Measurements from ENCODE around the gene IBTK.

The IBTK gene

GRCh38 chr6:82246370-82246769 lies 1.2 kb downstream of the IBTK start (continued):
- no peak for TF ChIP-seq CSRNP3 (CRISPR knock-in tag; IDR thresholded peaks at IDR 0.05)
- TF ChIP-seq BACH2 (CRISPR knock-in tag; IDR thresholded peaks at IDR 0.05; ENCODE audit: borderline replicate concordance), result no peak

GRCh38 chr6:82245376-82245775 lies 2.2 kb downstream of the IBTK start:
- ATAC-seq, result no peak
- TF ChIP-seq OSR1 (CRISPR knock-in tag; IDR thresholded peaks at IDR 0.05) (no peak), ISL1 (CRISPR knock-in tag; IDR thresholded peaks at IDR 0.05) (no peak), RARB (CRISPR knock-in tag; IDR thresholded peaks at IDR 0.05) (no peak)

- no peak for ATAC-seq
- TF ChIP-seq SNAI2 (CRISPR knock-in tag; IDR thresholded peaks at IDR 0.05) (no peak), PPARA (CRISPR knock-in tag; IDR thresholded peaks at IDR 0.05; ENCODE audit: borderline replicate concordance) (no peak), TCF4 (CRISPR knock-in tag; IDR thresholded peaks at IDR 0.05; ENCODE audit: borderline replicate concordance) (no peak), ZC3H10 (CRISPR knock-in tag; IDR thresholded peaks at IDR 0.05) (no peak), TOX (CRISPR knock-in tag; IDR thresholded peaks at IDR 0.05; ENCODE audit: borderline replicate concordance) (no peak), CSDC2 (CRISPR knock-in tag; IDR thresholded peaks at IDR 0.05) (no peak), GLIS3 (CRISPR knock-in tag; IDR thresholded peaks at IDR 0.05) (no peak), ZNF70 (CRISPR knock-in tag; IDR thresholded peaks at IDR 0.05) (no peak), CSRNP3 (CRISPR knock-in tag; IDR thresholded peaks at IDR 0.05) (no peak), ZFP3 (CRISPR knock-in tag; IDR thresholded peaks at IDR 0.05) (no peak), ZNF565 (CRISPR knock-in tag; conservative IDR thresholded peaks at IDR 0.05; ENCODE audit: low read depth) (no peak), BACH2 (CRISPR knock-in tag; IDR thresholded peaks at IDR 0.05; ENCODE audit: borderline replicate concordance) (no peak)
Measured at GRCh38 chr6:82243884-82244283, 3.7 kb downstream of the IBTK start.

GRCh38 chr6:82240186-82240585 lies 7.4 kb downstream of the IBTK start:
- ATAC-seq, result no peak
- TF ChIP-seq CSRNP3 (CRISPR knock-in tag; IDR thresholded peaks at IDR 0.05) (no peak), PPARA (CRISPR knock-in tag; IDR thresholded peaks at IDR 0.05; ENCODE audit: borderline replicate concordance) (no peak), ZFP3 (CRISPR knock-in tag; IDR thresholded peaks at IDR 0.05) (no peak), ZFP30 (CRISPR knock-in tag; IDR thresholded peaks at IDR 0.05) (no peak), ZC3H10 (CRISPR knock-in tag; IDR thresholded peaks at IDR 0.05) (no peak), GLIS3 (CRISPR knock-in tag; IDR thresholded peaks at IDR 0.05) (no peak), ISL1 (CRISPR knock-in tag; IDR thresholded peaks at IDR 0.05) (no peak), OSR1 (CRISPR knock-in tag; IDR thresholded peaks at IDR 0.05) (no peak), SNAI2 (CRISPR knock-in tag; IDR thresholded peaks at IDR 0.05) (no peak), ARNTL (CRISPR knock-in tag; IDR thresholded peaks at IDR 0.05; ENCODE audit: borderline replicate concordance, low read depth) (no peak), ZNF8 (CRISPR knock-in tag; IDR thresholded peaks at IDR 0.05) (no peak)

GRCh38 chr6:82239597-82239996 lies 7.9 kb downstream of the IBTK start:
- TF ChIP-seq ZC3H10 (CRISPR knock-in tag; IDR thresholded peaks at IDR 0.05), result no peak
- ATAC-seq, result no peak

GRCh38 chr6:82237013-82237412 lies 10.5 kb downstream of the IBTK start:
- no peak; the same call in 2 of the 3 replicates for ATAC-seq
- no peak for TF ChIP-seq ZNF70 (CRISPR knock-in tag; IDR thresholded peaks at IDR 0.05)
- TF ChIP-seq PPARA (CRISPR knock-in tag; IDR thresholded peaks at IDR 0.05; ENCODE audit: borderline replicate concordance), result no peak
- TF ChIP-seq CSDC2 (CRISPR knock-in tag; IDR thresholded peaks at IDR 0.05), result no peak
- TF ChIP-seq BACH2 (CRISPR knock-in tag; IDR thresholded peaks at IDR 0.05; ENCODE audit: borderline replicate concordance), result no peak
- no peak for TF ChIP-seq PATZ1 (CRISPR knock-in tag; IDR thresholded peaks at IDR 0.05; ENCODE audit: borderline replicate concordance)
- TF ChIP-seq TOX (CRISPR knock-in tag; IDR thresholded peaks at IDR 0.05; ENCODE audit: borderline replicate concordance), result no peak
- TF ChIP-seq TCF4 (CRISPR knock-in tag; IDR thresholded peaks at IDR 0.05; ENCODE audit: borderline replicate concordance), result no peak
- no peak for TF ChIP-seq ZFP3 (CRISPR knock-in tag; IDR thresholded peaks at IDR 0.05)
- TF ChIP-seq ISL1 (CRISPR knock-in tag; IDR thresholded peaks at IDR 0.05), result no peak
- no peak for TF ChIP-seq GLIS3 (CRISPR knock-in tag; IDR thresholded peaks at IDR 0.05)
- TF ChIP-seq ESRRG (CRISPR knock-in tag; IDR thresholded peaks at IDR 0.05), result no peak
- TF ChIP-seq CSRNP3 (CRISPR knock-in tag; IDR thresholded peaks at IDR 0.05), result no peak
- TF ChIP-seq RARB (CRISPR knock-in tag; IDR thresholded peaks at IDR 0.05), result no peak
- no peak for TF ChIP-seq ZNF8 (CRISPR knock-in tag; IDR thresholded peaks at IDR 0.05)
- no peak for TF ChIP-seq CREB5 (CRISPR knock-in tag; IDR thresholded peaks at IDR 0.05; ENCODE audit: low read depth)
- no peak for TF ChIP-seq ZNF565 (CRISPR knock-in tag; conservative IDR thresholded peaks at IDR 0.05; ENCODE audit: low read depth)
- TF ChIP-seq ZFP30 (CRISPR knock-in tag; IDR thresholded peaks at IDR 0.05), result no peak

Data from SK-N-SH treated with all-trans-retinoic acid at 6 μM for 48 hours (cell line).